ENCODE measurements around the gene AFF3.

DNA sequence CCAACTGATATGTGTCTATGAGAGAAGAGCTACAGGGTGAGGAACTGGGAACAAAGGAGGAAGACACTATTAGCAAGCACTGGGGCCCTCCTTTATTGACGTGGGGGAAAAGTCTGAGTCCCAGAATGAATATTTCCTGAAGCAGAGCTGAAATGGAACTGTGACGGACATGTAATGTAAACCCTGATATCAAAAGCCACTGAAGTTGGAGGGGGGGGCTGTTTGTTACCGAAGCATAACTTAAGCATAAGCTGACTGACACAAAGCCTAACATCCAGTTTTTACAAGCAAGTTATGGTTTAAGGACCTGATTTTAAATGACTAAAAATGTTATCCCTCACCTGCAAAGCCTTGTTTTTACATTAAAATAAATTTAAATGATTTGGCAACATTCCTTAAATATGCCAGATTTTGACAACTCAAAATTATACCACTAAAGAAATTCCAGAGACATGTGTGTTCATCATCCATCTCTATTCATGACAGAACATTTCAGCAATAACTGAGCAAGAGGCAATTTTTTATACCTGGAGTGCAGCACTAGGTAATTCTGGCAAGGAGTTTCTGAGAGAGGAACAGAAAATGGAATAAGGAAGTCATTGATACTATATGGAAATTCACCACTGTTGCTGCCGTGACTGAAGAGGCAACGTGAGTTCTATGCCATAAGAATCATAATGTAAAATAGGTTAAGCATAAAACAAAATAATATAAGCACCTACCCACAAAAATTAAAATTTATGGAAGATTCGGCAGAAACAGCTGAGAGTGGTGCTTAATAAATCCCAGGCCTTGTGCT is 186.0 kb downstream of the AFF3 start:
- TF ChIP-seq, protein P1, sequence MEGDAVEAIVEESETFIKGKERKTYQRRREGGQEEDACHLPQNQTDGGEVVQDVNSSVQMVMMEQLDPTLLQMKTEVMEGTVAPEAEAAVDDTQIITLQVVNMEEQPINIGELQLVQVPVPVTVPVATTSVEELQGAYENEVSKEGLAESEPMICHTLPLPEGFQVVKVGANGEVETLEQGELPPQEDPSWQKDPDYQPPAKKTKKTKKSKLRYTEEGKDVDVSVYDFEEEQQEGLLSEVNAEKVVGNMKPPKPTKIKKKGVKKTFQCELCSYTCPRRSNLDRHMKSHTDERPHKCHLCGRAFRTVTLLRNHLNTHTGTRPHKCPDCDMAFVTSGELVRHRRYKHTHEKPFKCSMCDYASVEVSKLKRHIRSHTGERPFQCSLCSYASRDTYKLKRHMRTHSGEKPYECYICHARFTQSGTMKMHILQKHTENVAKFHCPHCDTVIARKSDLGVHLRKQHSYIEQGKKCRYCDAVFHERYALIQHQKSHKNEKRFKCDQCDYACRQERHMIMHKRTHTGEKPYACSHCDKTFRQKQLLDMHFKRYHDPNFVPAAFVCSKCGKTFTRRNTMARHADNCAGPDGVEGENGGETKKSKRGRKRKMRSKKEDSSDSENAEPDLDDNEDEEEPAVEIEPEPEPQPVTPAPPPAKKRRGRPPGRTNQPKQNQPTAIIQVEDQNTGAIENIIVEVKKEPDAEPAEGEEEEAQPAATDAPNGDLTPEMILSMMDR (IDR thresholded peaks at IDR 0.05), result no peak
- no peak for TF ChIP-seq POLR2A (IDR thresholded peaks at IDR 0.05)
